GM19397 (cell line): ENCODE data around the gene PDGFRB.

Source experiments
- ATAC-seq: cut with Tn5 transposase; IDR thresholded peaks from one replicate; pipeline ENCODE4 v1.9.1; 2021; ENCODE audit warnings: mild to moderate bottlenecking, moderate library complexity; ENCODE audit not compliant: unreplicated experiment

PDGFRB gene

GRCh38 chr5:150133581-150134197, 22.0 kb downstream of the PDGFRB start:
- ATAC-seq, result no peak

GRCh38 chr5:150132740-150133139, 22.9 kb downstream of the PDGFRB start:
- no peak for ATAC-seq

- no peak for ATAC-seq
Observed at GRCh38 chr5:150131978-150132694, 23.5 kb downstream of the PDGFRB start.

- ATAC-seq, result no peak
Observed at GRCh38 chr5:150131461-150131860, 24.2 kb downstream of the PDGFRB start.

- ATAC-seq, result no peak
Observed at GRCh38 chr5:150130493-150130922, 25.1 kb downstream of the PDGFRB start.

- no peak for ATAC-seq
Observed at GRCh38 chr5:150129813-150130492, 25.7 kb downstream of the PDGFRB start.

- ATAC-seq, result no peak
Observed at GRCh38 chr5:150129454-150129812, 26.2 kb downstream of the PDGFRB start.

- ATAC-seq, result no peak
Observed at GRCh38 chr5:150126921-150127265, 28.8 kb downstream of the PDGFRB start.

GRCh38 chr5:150126199-150126920, 29.3 kb downstream of the PDGFRB start:
- no peak for ATAC-seq

GRCh38 chr5:150125334-150125733, 30.3 kb downstream of the PDGFRB start:
- ATAC-seq, result no peak

- no peak for ATAC-seq
Observed at GRCh38 chr5:150124596-150124995, 31.0 kb downstream of the PDGFRB start.

GRCh38 chr5:150124111-150124557, 31.5 kb downstream of the PDGFRB start:
- no peak for ATAC-seq

- ATAC-seq, result no peak
Observed at GRCh38 chr5:150123542-150123941, 32.1 kb downstream of the PDGFRB start.

- ATAC-seq, result no peak
Observed at GRCh38 chr5:150122536-150123481, 32.8 kb downstream of the PDGFRB start.

GRCh38 chr5:150122158-150122510, 33.5 kb downstream of the PDGFRB start:
- ATAC-seq, result peak; percentile 51

- ATAC-seq, result no peak
Observed at GRCh38 chr5:150121448-150122157, 34.0 kb downstream of the PDGFRB start.

- no peak for ATAC-seq
Observed at GRCh38 chr5:150120617-150121447, 34.8 kb downstream of the PDGFRB start.

GRCh38 chr5:150120062-150120441, 35.6 kb downstream of the PDGFRB start:
- no peak for ATAC-seq
